Activated CD4-positive, alpha-beta T cell treated with anti-CD3 and anti-CD28 coated beads for 4 hours (primary cell): Measurements from ENCODE around the gene ITIH4.

Experiments used
- DNase-seq, 2 donors: peaks; one replicate each; pipeline ENCODE4 v3.0.0-alpha.2; 2020

Gene ITIH4

GRCh38 chr3:52847726-52848125 lies 17.3 kb upstream of the ITIH4 start:
- DNase-seq: no peak

GRCh38 chr3:52847241-52847640 lies 16.8 kb upstream of the ITIH4 start:
- no peak for DNase-seq

GRCh38 chr3:52846432-52846965 lies 16.0 kb upstream of the ITIH4 start:
- DNase-seq: no peak

GRCh38 chr3:52845691-52846431 lies 15.4 kb upstream of the ITIH4 start:
- peak in 1 of 2 donors; percentile 21 for DNase-seq

- no peak for DNase-seq
Observed at GRCh38 chr3:52845157-52845556, 14.7 kb upstream of the ITIH4 start.

GRCh38 chr3:52844290-52844975 lies 14.0 kb upstream of the ITIH4 start:
- DNase-seq: no peak

- no peak for DNase-seq
Observed at GRCh38 chr3:52843881-52844280, 13.4 kb upstream of the ITIH4 start.

- no peak for DNase-seq
Observed at GRCh38 chr3:52843108-52843865, 12.8 kb upstream of the ITIH4 start.

- no peak for DNase-seq
Observed at GRCh38 chr3:52842424-52842823, 12.0 kb upstream of the ITIH4 start.

GRCh38 chr3:52841981-52842340 lies 11.5 kb upstream of the ITIH4 start:
- DNase-seq: no peak

- DNase-seq: no peak
Observed at GRCh38 chr3:52841211-52841980, 10.9 kb upstream of the ITIH4 start.

GRCh38 chr3:52839892-52840545 lies 9.5 kb upstream of the ITIH4 start:
- no peak for DNase-seq

- DNase-seq: no peak
Observed at GRCh38 chr3:52839268-52839575, 8.8 kb upstream of the ITIH4 start.

GRCh38 chr3:52838561-52839267 lies 8.2 kb upstream of the ITIH4 start:
- no peak for DNase-seq

GRCh38 chr3:52836986-52837385 lies 6.5 kb upstream of the ITIH4 start:
- no peak for DNase-seq

GRCh38 chr3:52836471-52836845 lies 6.0 kb upstream of the ITIH4 start:
- DNase-seq: no peak

- DNase-seq: no peak
Observed at GRCh38 chr3:52835766-52836470, 5.4 kb upstream of the ITIH4 start.

- no peak for DNase-seq
Observed at GRCh38 chr3:52834871-52835501, 4.5 kb upstream of the ITIH4 start, which contains the start of gene MUSTN1. TSS of gene MUSTN1 (minus strand) at chr3:52835019. CDS start at chr3:52834948, 71 bp downstream.

- DNase-seq: no peak
Observed at GRCh38 chr3:52833202-52833601, 2.7 kb upstream of the ITIH4 start.

GRCh38 chr3:52831500-52832301 lies 1.2 kb upstream of the ITIH4 start:
- no peak for DNase-seq
